G401 (cell line): Measurements from ENCODE around the gene CMIP. TPM values are rescaled to one million over a fixed set of nuclear protein-coding genes. Genes with fewer than 3 reads are reported as not detected.

Experiments
- DNase-seq: peaks from one replicate; pipeline ENCODE4 v3.0.0-alpha.2; 2015; ENCODE audit warnings: low spot score
- in situ Hi-C: cut with HindIII; loops from 2 replicates; pipeline ENCODE4 v1.10.0; 2016; ENCODE audit warnings: low sequenced_read_pairs, mixed read lengths
- total RNA-seq: library from RNA; depleted of rRNA; stranded (reverse); fragments of >200 nt; shearing (Covaris generic); gene quantifications from 2 replicates; pipeline ENCODE4 v1.2.3, GENCODE V29; 2014

The CMIP gene
- total RNA-seq, 1 experiment from 2014 or later, result 8.6 TPM

GRCh38 chr16:81669473-81670350, 225.1 kb downstream of the CMIP start:
- in situ Hi-C loops, result no loop called here
- no peak for DNase-seq

- DNase-seq, result no peak
- in situ Hi-C loops, result no loop called here
Measured at GRCh38 chr16:81671738-81672597, 227.4 kb downstream of the CMIP start.

DNA sequence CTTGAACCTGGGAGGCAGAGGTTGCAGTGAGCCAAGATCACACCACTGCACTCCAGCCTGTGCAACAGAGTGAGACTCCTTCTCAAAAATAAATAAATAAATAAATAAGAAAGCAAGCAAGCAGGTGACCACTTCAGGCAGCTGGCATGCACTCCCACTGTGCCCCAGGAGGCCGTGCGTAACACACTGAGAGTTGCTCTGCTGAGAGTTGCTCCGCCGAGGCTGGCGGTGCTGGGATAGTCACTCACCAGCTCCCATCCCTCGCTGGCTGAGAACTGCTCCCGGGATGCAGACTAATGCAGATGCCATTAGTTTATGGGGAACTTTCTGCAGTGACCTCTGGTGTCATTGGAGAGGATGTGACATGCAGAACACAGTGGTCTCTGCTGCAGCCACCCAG, 228.8 kb downstream of the CMIP start:
- in situ Hi-C loops, result no loop called here

GRCh38 chr16:81675662-81676061, 231.1 kb downstream of the CMIP start:
- in situ Hi-C loops, result no loop called here
- DNase-seq, result no peak

More for the DNA sequence above, 228.8 kb downstream of the CMIP start:
- DNase-seq, result no peak

- in situ Hi-C loops, result no loop called here
Measured at GRCh38 chr16:81676066-81676882, 231.7 kb downstream of the CMIP start.

GRCh38 chr16:81676883-81677737, 232.5 kb downstream of the CMIP start:
- in situ Hi-C loops, result no loop called here
- no peak for DNase-seq

More at GRCh38 chr16:81676066-81676882, 231.7 kb downstream of the CMIP start:
- no peak for DNase-seq

GRCh38 chr16:81678326-81679095, 233.9 kb downstream of the CMIP start:
- DNase-seq, result no peak
- in situ Hi-C loops, result no loop called here

- DNase-seq, result no peak
- in situ Hi-C loops, result no loop called here
Measured at GRCh38 chr16:81679721-81680430, 235.3 kb downstream of the CMIP start.

GRCh38 chr16:81680444-81681275, 236.1 kb downstream of the CMIP start:
- DNase-seq, result no peak
- in situ Hi-C loops, result no loop called here

DNA sequence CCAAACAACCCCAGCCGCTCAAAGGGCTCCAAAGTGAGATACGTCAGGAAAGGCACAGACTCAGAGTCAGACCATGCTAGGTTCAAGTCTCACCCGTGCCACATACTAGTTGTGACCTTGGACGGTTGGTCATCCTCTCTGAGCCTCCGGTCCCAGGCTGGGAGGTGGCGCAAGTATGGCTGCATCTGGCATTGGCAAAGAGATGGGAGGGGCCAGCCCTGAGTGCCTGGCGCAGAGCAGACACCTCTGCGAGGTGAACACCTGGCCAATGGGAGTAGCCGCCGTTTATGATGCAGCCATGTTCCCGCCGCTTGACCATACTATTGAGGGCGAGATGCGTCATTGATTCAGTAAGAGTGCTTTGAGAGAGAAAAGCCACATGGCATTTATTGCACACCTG, 236.7 kb downstream of the CMIP start:
- no peak for DNase-seq
- in situ Hi-C loops, result no loop called here

- in situ Hi-C loops, result no loop called here
- DNase-seq, result no peak
Measured at GRCh38 chr16:81684242-81684837, 239.7 kb downstream of the CMIP start.

DNA sequence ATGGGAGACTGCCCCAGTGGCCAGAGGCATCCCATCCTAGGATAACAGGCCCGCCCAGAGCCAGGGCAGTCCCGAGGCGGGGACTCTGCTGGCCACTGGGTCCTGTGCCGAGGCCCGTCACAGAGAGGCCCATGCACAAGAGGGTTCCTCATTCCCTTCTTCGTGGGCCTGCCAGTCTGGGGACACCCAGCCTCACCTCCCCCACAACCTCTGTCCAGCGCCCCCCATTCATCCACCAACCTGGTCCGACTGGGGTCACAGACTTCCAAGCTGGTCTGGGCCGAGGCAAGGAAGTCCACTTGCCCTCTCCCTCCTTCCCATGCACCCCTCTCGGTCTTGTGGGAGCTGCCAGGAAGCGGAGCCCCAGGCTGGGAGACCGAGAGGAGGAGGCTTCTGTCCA, 240.3 kb downstream of the CMIP start:
- in situ Hi-C loops, result no loop called here
- DNase-seq, result no peak

GRCh38 chr16:81686391-81687130, 242.0 kb downstream of the CMIP start:
- no peak for DNase-seq
- in situ Hi-C loops, result no loop called here

DNA sequence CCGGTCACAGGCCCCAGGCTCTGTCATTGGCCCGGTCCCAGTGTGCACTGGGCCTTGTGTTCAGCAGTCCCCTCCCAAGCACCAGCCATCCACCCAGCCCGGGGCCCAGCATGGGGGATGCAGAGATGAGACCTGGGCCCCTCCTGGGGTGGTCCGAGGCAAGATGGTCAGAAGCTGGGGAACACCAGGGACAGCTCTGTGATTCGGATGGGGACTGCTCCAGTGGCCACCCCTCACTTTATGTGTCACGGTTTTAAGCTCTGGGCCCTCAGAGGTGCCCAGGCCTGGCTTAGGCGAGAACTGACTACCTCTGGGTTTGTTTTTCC, 242.5 kb downstream of the CMIP start:
- in situ Hi-C loops, result no loop called here
- DNase-seq, result no peak

DNA sequence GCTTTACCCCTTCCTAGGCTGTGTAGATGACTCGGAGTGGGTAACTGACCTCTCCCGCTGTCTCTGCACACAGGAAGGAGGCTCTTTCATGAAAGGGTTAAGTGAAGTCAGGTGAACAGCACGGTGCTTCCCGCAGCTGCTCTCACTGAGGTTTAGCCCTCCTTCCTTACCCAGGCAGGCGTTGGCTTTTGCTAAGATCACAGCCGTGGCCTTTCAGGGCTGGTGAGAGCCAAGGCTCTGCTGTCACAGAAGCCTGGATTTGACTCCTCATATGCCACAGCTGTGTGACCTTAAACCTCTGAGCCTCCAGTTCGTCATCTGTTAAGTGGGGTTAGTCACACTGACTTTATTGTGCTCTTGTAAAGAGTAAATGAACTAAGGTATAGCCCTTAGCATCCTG, 243.6 kb downstream of the CMIP start:
- in situ Hi-C loops, result no loop called here
- DNase-seq, result no peak
